GM12878 (cell line): Measurements from ENCODE around the gene FMNL2. TPM values are rescaled to one million over a fixed set of nuclear protein-coding genes. Genes with fewer than 3 reads are reported as not detected.

Experiments used
- ATAC-seq: fragments of 200-7000 bp; cut with Tn5 transposase; 3 replicates; pipeline ENCODE4 v1.9.1; 2020; ENCODE audit warnings: mild to moderate bottlenecking, moderate library complexity
- BruUV-seq: library from RNA; stranded (reverse); fragments of 400-500 nt; replicated peaks from 2 replicates; lab custom pipeline; 2021; lab: Mats Ljungman, UMichigan
- CTCF ChIA-PET: fragments of 300-600 bp; sonication (Branson Sonifier 250); formaldehyde crosslinking; extraction: SDS; loops from one replicate; lab custom pipeline; 2021; ENCODE audit warnings: inconsistent platforms; lab: Yijun Ruan, JAX
- POLR2A ChIA-PET: fragments of 350-600 bp; formaldehyde crosslinking; extraction: SDS; loops from one replicate; lab custom pipeline; 2021; ENCODE audit warnings: inconsistent platforms; lab: Charles Lee
- RAD21 ChIA-PET: fragments of 300-600 bp; sonication (Branson Sonifier 250); formaldehyde crosslinking; loops from one replicate; lab custom pipeline; 2023; ENCODE audit warnings: antibody characterized with exemption; ENCODE audit not compliant: unreplicated experiment; lab: Charles Lee
- SMC1A ChIA-PET: fragments of 300-600 bp; sonication (Branson Sonifier 250); formaldehyde crosslinking; loops from one replicate; lab custom pipeline; 2023; ENCODE audit not compliant: unreplicated experiment, uncharacterized antibody; lab: Charles Lee
- DNase-seq: peaks from one replicate; pipeline ENCODE4 v3.0.0-alpha.2; 2011; ENCODE audit warnings: low read depth, low spot score
- FAIRE-seq: peaks from 3 replicates; lab custom pipeline; 2011; peaks lifted over from hg19 to GRCh38; lab: Jason Lieb, UNC
- H2AFZ ChIP-seq: 2 replicates; pipeline ENCODE4 v1.6.0; 2011; ENCODE audit warnings: low read depth, low read length, control low read depth; ENCODE audit not compliant: control insufficient read depth
- H3K27ac ChIP-seq: 2 replicates; pipeline ENCODE4 v1.5.1; 2011; ENCODE audit warnings: control low read depth; ENCODE audit not compliant: control insufficient read depth, insufficient read depth
- H3K27me3 ChIP-seq, 2 experiments: replicated peaks in 1 of 2; 2 replicates each; pipeline versions ENCODE4 v1.6.0 to v1.6.1; 2011; ENCODE audit warnings: low read length in 1 of 2; ENCODE audit not compliant: control insufficient read depth in 2 of 2, insufficient read depth in 2 of 2
- H3K36me3 ChIP-seq, 2 experiments: 2 replicates each; pipeline ENCODE4 v1.5.1; 2011; ENCODE audit warnings: low read length in 1 of 2; ENCODE audit not compliant: control insufficient read depth in 2 of 2, insufficient read depth in 2 of 2
- H3K4me1 ChIP-seq: 2 replicates; pipeline ENCODE4 v1.6.1; 2011; ENCODE audit warnings: mild to moderate bottlenecking, low read length, moderate library complexity, mixed read lengths; ENCODE audit not compliant: control insufficient read depth, insufficient read depth
- H3K4me2 ChIP-seq: 2 replicates; pipeline ENCODE4 v1.6.0; 2011; ENCODE audit warnings: control low read depth; ENCODE audit not compliant: control insufficient read depth, insufficient read depth
- H3K4me3 ChIP-seq: fragments of 200-600 bp; sonication (generic); 2 replicates; pipeline ENCODE4 v1.5.1; 2016
- H3K79me2 ChIP-seq: 2 replicates; pipeline ENCODE4 v1.6.0; 2011; ENCODE audit warnings: low read length; ENCODE audit not compliant: control insufficient read depth, insufficient read depth
- H3K9ac ChIP-seq: 2 replicates; pipeline ENCODE4 v1.8.0; 2011; ENCODE audit warnings: low read length, control low read depth, mixed read lengths; ENCODE audit not compliant: control insufficient read depth, insufficient read depth
- H3K9me3 ChIP-seq: replicated peaks from 3 replicates; pipeline ENCODE4 v1.5.1; 2011; ENCODE audit warnings: mild to moderate bottlenecking, low read length; ENCODE audit not compliant: control insufficient read depth, insufficient read depth
- H4K20me1 ChIP-seq: 2 replicates; pipeline ENCODE4 v1.6.0; 2011; ENCODE audit not compliant: control insufficient read depth, insufficient read depth
- ATF7 ChIP-seq: fragments of 450-650 bp; IDR thresholded peaks from 2 replicates; pipeline ENCODE4 v1.6.1; 2016; ENCODE audit warnings: low read depth, mild to moderate bottlenecking
- BACH1 ChIP-seq: fragments of 450-650 bp; IDR thresholded peaks from 2 replicates; pipeline ENCODE4 v1.6.1; 2017; ENCODE audit warnings: mild to moderate bottlenecking, borderline replicate concordance
- BHLHE40 ChIP-seq, 2 experiments: fragments of 450-650 bp in 1 of 2; IDR thresholded peaks; 2 replicates each; pipeline ENCODE4 v1.6.1; 2011 to 2017; ENCODE audit warnings: low read depth in 2 of 2, borderline replicate concordance in 1 of 2, improper control_type of control experiment in 1 of 2, low read length in 1 of 2, mild to moderate bottlenecking in 1 of 2
- CREB1 ChIP-seq: IDR thresholded peaks from 2 replicates; pipeline ENCODE4 v1.6.1; 2012; ENCODE audit warnings: low read depth, mild to moderate bottlenecking, inconsistent platforms
- DPF2 ChIP-seq: fragments of 450-650 bp; IDR thresholded peaks from 2 replicates; pipeline ENCODE4 v1.6.1; 2017; ENCODE audit warnings: mild to moderate bottlenecking
- GABPA ChIP-seq: IDR thresholded peaks from 2 replicates; pipeline ENCODE4 v1.6.1; 2014; ENCODE audit warnings: antibody characterized with exemption, low read depth, mild to moderate bottlenecking, inconsistent platforms
- IKZF1 ChIP-seq: fragments of 450-650 bp; conservative IDR thresholded peaks from 2 replicates; pipeline ENCODE4 v1.6.1; 2017; ENCODE audit warnings: antibody characterized with exemption, mild to moderate bottlenecking
- JUNB ChIP-seq: IDR thresholded peaks from 2 replicates; pipeline ENCODE4 v1.6.1; 2016; ENCODE audit warnings: antibody characterized with exemption, mild to moderate bottlenecking
- MTA2 ChIP-seq: fragments of 450-650 bp; IDR thresholded peaks from 2 replicates; pipeline ENCODE4 v1.6.1; 2016; ENCODE audit warnings: low read depth, mild to moderate bottlenecking, moderate library complexity
- NFXL1 ChIP-seq: fragments of 450-650 bp; IDR thresholded peaks from 2 replicates; pipeline ENCODE4 v1.6.1; 2017; ENCODE audit warnings: antibody characterized with exemption, mild to moderate bottlenecking, borderline replicate concordance
- PAX8 ChIP-seq: fragments of 450-650 bp; IDR thresholded peaks from 2 replicates; pipeline ENCODE4 v1.6.1; 2017; ENCODE audit warnings: mild to moderate bottlenecking, moderate library complexity
- POLR2AphosphoS5 ChIP-seq: IDR thresholded peaks from 2 replicates; pipeline ENCODE4 v1.6.1; 2011; ENCODE audit warnings: mild to moderate bottlenecking, low read length, inconsistent platforms
- RAD51 ChIP-seq: fragments of 450-650 bp; IDR thresholded peaks from 2 replicates; pipeline ENCODE4 v1.6.1; 2016; ENCODE audit warnings: moderate library complexity, mild to moderate bottlenecking, inconsistent platforms
- SMARCA5 ChIP-seq: fragments of 450-650 bp; IDR thresholded peaks from 2 replicates; pipeline ENCODE4 v1.6.1; 2017; ENCODE audit warnings: mild to moderate bottlenecking
- SPI1 ChIP-seq: IDR thresholded peaks from 2 replicates; pipeline ENCODE4 v1.6.1; 2011; ENCODE audit warnings: low read depth, mild to moderate bottlenecking, low read length, moderate library complexity, borderline replicate concordance; ENCODE audit not compliant: insufficient read depth
- SREBF2 ChIP-seq: IDR thresholded peaks from 2 replicates; pipeline ENCODE4 v1.6.1; 2012; ENCODE audit warnings: mild to moderate bottlenecking, low read length
- WGBS: methylation state at CpG from one replicate; pipeline ENCODE4 v1.1.6; 2016; ENCODE audit warnings: low lambda C conversion rate; ENCODE audit not compliant: insufficient replicate concordance, insufficient coverage; ENCODE audit errors: missing lambda C conversion rate; 5-methylcytosine and 5-hydroxymethylcytosine counted together
- in situ Hi-C: fragments of 300-500 bp; cut with MboI; formaldehyde crosslinking; loops from 9 replicates; pipeline ENCODE4 v1.14.3; 2018; ENCODE audit warnings: mixed read lengths
- intact Hi-C: fragments of 100-400 bp; cut with micrococcal nuclease; formaldehyde crosslinking; loops from one replicate; pipeline ENCODE4 v1.14.2; 2022; ENCODE audit not compliant: unreplicated experiment
- polyA plus RNA-seq, 11 experiments: library from polyadenylated mRNA; depleted of rRNA in 4 of 11; unstranded in 6 of 11; stranded (reverse) in 5 of 11; fragments of >200 nt; fragmentation: Nextera tagmentation in 4 of 11; fragmentation: Illumina TruSeq in 1 of 11; extraction: Ambion mirVana in 4 of 11; extraction: Trizol in 1 of 11; gene quantifications; 1 replicate in 1 of 11; 2 replicates in 10 of 11; pipeline versions ENCODE4 v1.2.1 to v1.2.3, GENCODE V29; 2011 to 2016; ENCODE audit warnings: inconsistent platforms in 2 of 11, missing spikeins in 2 of 11, low read depth in 1 of 11
- total RNA-seq, 4 experiments: library from RNA; depleted of rRNA in 3 of 4; stranded (reverse); fragments of >200 nt in 3 of 4; fragmentation: Illumina TruSeq in 1 of 4; extraction: Trizol in 1 of 4; gene quantifications; 2 replicates each; pipeline versions ENCODE4 v1.2.1 to v1.2.3, GENCODE V29; 2013 to 2021
- TF ChIP-seq, protein P1 (sequence below): fragments of 450-650 bp; IDR thresholded peaks from 2 replicates; pipeline ENCODE4 v1.6.1; 2016; ENCODE audit warnings: mild to moderate bottlenecking, moderate library complexity, borderline replicate concordance
- TF ChIP-seq, protein P2 (sequence below): fragments of 450-650 bp; IDR thresholded peaks from 2 replicates; pipeline ENCODE4 v1.6.1; 2017; ENCODE audit warnings: mild to moderate bottlenecking, low read depth, inconsistent platforms; ENCODE audit not compliant: poor library complexity, severe bottlenecking

The FMNL2 gene
- total and polyA plus RNA-seq, 10 of the 15 experiments (the other 5 are each of a cell fraction or from before 2014, with no cell fraction given): 0.13 to 9.9 (median 0.35) TPM

- Histone ChIP-seq H3K9ac (no peak overlapping the region), H3K27me3 (no peaks in the 10 kb centered on the region), H3K36me3 (no peaks in the 10 kb centered on the region), H3K4me3 (no peak overlapping the region), H4K20me1 (no peaks in the 10 kb centered on the region), H3K27ac (no peak overlapping the region), H3K9me3 (no peaks in the 10 kb centered on the region), H3K79me2 (no peaks in the 10 kb centered on the region; the same call in 1 of the 2 replicates), H3K4me2 (no peak overlapping the region), H2AFZ (no peak overlapping the region), H3K4me1 (peaks cover 10% of the 10 kb centered on the region)
- in situ Hi-C loops (no loop called here), intact Hi-C loops (no loop called here)
- no peak for TF ChIP-seq CREB1
- no peak for TF ChIP-seq POLR2AphosphoS5
- TF ChIP-seq BACH1: no peak
- TF ChIP-seq SREBF2: no peak
- TF ChIP-seq, protein P1, sequence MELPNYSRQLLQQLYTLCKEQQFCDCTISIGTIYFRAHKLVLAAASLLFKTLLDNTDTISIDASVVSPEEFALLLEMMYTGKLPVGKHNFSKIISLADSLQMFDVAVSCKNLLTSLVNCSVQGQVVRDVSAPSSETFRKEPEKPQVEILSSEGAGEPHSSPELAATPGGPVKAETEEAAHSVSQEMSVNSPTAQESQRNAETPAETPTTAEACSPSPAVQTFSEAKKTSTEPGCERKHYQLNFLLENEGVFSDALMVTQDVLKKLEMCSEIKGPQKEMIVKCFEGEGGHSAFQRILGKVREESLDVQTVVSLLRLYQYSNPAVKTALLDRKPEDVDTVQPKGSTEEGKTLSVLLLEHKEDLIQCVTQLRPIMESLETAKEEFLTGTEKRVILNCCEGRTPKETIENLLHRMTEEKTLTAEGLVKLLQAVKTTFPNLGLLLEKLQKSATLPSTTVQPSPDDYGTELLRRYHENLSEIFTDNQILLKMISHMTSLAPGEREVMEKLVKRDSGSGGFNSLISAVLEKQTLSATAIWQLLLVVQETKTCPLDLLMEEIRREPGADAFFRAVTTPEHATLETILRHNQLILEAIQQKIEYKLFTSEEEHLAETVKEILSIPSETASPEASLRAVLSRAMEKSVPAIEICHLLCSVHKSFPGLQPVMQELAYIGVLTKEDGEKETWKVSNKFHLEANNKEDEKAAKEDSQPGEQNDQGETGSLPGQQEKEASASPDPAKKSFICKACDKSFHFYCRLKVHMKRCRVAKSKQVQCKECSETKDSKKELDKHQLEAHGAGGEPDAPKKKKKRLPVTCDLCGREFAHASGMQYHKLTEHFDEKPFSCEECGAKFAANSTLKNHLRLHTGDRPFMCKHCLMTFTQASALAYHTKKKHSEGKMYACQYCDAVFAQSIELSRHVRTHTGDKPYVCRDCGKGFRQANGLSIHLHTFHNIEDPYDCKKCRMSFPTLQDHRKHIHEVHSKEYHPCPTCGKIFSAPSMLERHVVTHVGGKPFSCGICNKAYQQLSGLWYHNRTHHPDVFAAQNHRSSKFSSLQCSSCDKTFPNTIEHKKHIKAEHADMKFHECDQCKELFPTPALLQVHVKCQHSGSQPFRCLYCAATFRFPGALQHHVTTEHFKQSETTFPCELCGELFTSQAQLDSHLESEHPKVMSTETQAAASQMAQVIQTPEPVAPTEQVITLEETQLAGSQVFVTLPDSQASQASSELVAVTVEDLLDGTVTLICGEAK: no peak
- no peak for TF ChIP-seq GABPA
- TF ChIP-seq ATF7: no peak
- no peak for TF ChIP-seq NFXL1
- peak; percentile 68; the same call in 1 of the 2 replicates for TF ChIP-seq SPI1
- no peak for TF ChIP-seq JUNB
- TF ChIP-seq BHLHE40 (IDR thresholded peaks at IDR 0.05; ENCODE audit: borderline replicate concordance in 1 of 2, low read depth in 2 of 2, low read length in 1 of 2): 0 out of 4 replicates have a peak, but pooled peaks of 1 of the 2 experiments have one; percentile 26
- no peak for TF ChIP-seq IKZF1
- TF ChIP-seq MTA2: 0 out of 2 replicates have a peak, but pooled peaks have one; percentile 16
- TF ChIP-seq, protein P2, sequence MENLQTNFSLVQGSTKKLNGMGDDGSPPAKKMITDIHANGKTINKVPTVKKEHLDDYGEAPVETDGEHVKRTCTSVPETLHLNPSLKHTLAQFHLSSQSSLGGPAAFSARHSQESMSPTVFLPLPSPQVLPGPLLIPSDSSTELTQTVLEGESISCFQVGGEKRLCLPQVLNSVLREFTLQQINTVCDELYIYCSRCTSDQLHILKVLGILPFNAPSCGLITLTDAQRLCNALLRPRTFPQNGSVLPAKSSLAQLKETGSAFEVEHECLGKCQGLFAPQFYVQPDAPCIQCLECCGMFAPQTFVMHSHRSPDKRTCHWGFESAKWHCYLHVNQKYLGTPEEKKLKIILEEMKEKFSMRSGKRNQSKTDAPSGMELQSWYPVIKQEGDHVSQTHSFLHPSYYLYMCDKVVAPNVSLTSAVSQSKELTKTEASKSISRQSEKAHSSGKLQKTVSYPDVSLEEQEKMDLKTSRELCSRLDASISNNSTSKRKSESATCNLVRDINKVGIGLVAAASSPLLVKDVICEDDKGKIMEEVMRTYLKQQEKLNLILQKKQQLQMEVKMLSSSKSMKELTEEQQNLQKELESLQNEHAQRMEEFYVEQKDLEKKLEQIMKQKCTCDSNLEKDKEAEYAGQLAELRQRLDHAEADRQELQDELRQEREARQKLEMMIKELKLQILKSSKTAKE: no peak
- peak; percentile 53; the same call in 1 of the 2 replicates for TF ChIP-seq RAD51
- no peak for TF ChIP-seq SMARCA5
- TF ChIP-seq DPF2: no peak
- no peak for TF ChIP-seq PAX8
- WGBS: 69% methylated on average over 2 of the region's 2 CpGs
- no TSS peak for BruUV-seq
- SMC1A ChIA-PET: interaction anchor here (12.4 kb wide), 1 partner anchor 25 kb away, joined by 98 read pairs; no protein-coding TSS in a partner anchor
- RAD21 ChIA-PET: no interaction called here
- CTCF ChIA-PET: no interaction called here
- ATAC-seq (peak; percentile 45), FAIRE-seq (no peak), DNase-seq (no peak)
- POLR2A ChIA-PET: no interaction called here
Observed at GRCh38 chr2:152493417-152493816, 158.4 kb downstream of the FMNL2 start.
